Mucosa of rectum (tissue), 2 donors: Measurements from ENCODE around the gene MADD.
"Not testable (repeated sequence)": the region's sequence is repeated elsewhere in the genome, so short reads cannot be mapped to it uniquely, and the experiment has no call there.

Experiments used
- H3K27ac ChIP-seq, 2 donors: one replicate each; pipeline ENCODE4 v1.7.0; 2013; ENCODE audit warnings: inconsistent platforms in 2 of 2, low read depth in 2 of 2, low read length in 2 of 2
- H3K27me3 ChIP-seq, 2 donors: one replicate each; pipeline ENCODE4 v1.7.0; 2013; ENCODE audit warnings: low read length in 2 of 2; ENCODE audit not compliant: control insufficient read depth in 2 of 2, insufficient read depth in 2 of 2
- H3K36me3 ChIP-seq, 2 donors: one replicate each; pipeline ENCODE4 v1.7.0; 2013; ENCODE audit warnings: low read length in 2 of 2; ENCODE audit not compliant: control insufficient read depth in 2 of 2, insufficient read depth in 2 of 2
- H3K4me1 ChIP-seq, 2 donors: one replicate each; pipeline ENCODE4 v1.7.0; 2013; ENCODE audit warnings: low read length in 2 of 2, mild to moderate bottlenecking in 1 of 2; ENCODE audit not compliant: control insufficient read depth in 2 of 2, insufficient read depth in 2 of 2
- H3K4me3 ChIP-seq, 2 donors: one replicate each; pipeline ENCODE4 v1.7.0; 2013; ENCODE audit warnings: low read length in 2 of 2
- H3K9ac ChIP-seq, 2 donors: one replicate each; pipeline ENCODE4 v1.7.0; 2013; ENCODE audit warnings: low read length in 2 of 2, low read depth in 1 of 2, mild to moderate bottlenecking in 1 of 2
- H3K9me3 ChIP-seq, 2 donors: one replicate each; pipeline ENCODE4 v1.7.0; 2013; ENCODE audit warnings: low read length in 2 of 2; ENCODE audit not compliant: control insufficient read depth in 2 of 2
- donor health status: healthy.
- donor health status: Normal muscosa, but diverticular disease.

Gene MADD

GRCh38 chr11:47329431-47329986 lies 59.6 kb downstream of the MADD start:
- Histone ChIP-seq H3K9ac (no peak overlapping the region), H3K4me3 (no peak overlapping the region), H3K4me1 (peaks cover 10 to 18% of the 10 kb centered on the region in 2 donors), H3K9me3 (no peaks in the 10 kb centered on the region), H3K36me3 (peaks cover 34 to 53% of the 10 kb centered on the region in 2 donors), H3K27me3 (no peaks in the 10 kb centered on the region), H3K27ac (no peak overlapping the region)

GRCh38 chr11:47329987-47330931 lies 60.3 kb downstream of the MADD start:
- H3K4me3 ChIP-seq: no peak overlapping the region
- H3K9me3 ChIP-seq: no peaks in the 10 kb centered on the region
- no peak overlapping the region for H3K27ac ChIP-seq
- H3K27me3 ChIP-seq: no peaks in the 10 kb centered on the region
- no peak overlapping the region for H3K9ac ChIP-seq
- peaks cover 34 to 50% of the 10 kb centered on the region in 2 donors for H3K36me3 ChIP-seq
- peaks cover 10 to 18% of the 10 kb centered on the region in 2 donors for H3K4me1 ChIP-seq

DNA sequence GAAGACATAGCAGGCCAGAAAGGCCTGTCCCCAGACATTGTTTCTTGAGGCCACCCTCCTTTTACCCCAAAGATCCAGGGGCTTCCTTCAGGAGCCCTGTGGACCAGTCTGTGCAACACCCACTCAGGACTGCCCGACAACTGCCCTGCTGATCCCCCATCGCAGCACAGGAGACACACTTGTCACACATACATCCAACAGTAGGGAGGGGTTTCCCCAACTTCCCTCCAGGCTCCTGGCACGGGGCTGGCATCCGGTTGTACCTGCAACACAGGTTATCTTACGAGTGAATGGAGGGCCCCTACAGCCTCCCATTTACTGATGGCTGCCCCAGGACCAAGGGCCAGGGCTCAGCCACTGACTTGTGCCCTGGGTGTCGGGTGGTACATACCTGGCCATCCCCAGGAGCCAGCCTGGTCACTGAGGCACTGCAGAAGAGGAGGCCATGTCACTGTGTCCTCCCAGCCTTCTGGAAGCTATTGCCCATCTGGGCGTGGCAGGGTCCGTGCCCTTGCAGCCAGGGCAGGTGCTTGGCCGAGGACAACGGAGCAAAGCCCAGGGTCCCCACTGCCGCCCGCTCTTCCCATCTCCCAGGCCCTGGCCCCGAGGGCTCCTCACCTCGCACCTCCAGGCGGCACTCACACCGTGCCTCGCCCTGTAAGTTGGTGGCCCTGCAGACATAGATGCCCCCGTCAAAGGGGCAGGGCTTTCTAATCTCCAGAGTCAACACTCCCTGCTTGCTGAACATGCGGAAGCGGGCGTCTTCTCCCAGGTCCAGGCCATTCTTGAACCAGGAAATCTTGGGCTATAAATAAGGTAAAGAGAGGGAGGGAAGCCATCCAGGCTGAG lies 61.7 kb downstream of the MADD start:
- Histone ChIP-seq H3K4me3 (no peak overlapping the region), H3K27ac (peak overlapping the region; percentile 61 to 72), H3K9ac (peak overlapping the region in 1 of 2 donors; percentile 7), H3K4me1 (peaks cover 10 to 18% of the 10 kb centered on the region in 2 donors), H3K36me3 (peaks cover 28 to 36% of the 10 kb centered on the region in 2 donors), H3K27me3 (no peaks in the 10 kb centered on the region), H3K9me3 (no peaks in the 10 kb centered on the region)

- Histone ChIP-seq H3K4me1 (peaks cover 10 to 18% of the 10 kb centered on the region in 2 donors), H3K27ac (peak overlapping the region; percentile 52 to 61), H3K9me3 (no peaks in the 10 kb centered on the region), H3K9ac (no peak overlapping the region), H3K36me3 (peaks cover 22 to 30% of the 10 kb centered on the region in 2 donors), H3K4me3 (no peak overlapping the region), H3K27me3 (no peaks in the 10 kb centered on the region)
Observed at GRCh38 chr11:47332303-47332711, 62.4 kb downstream of the MADD start.

- Histone ChIP-seq H3K4me1 (peaks cover 10 to 18% of the 10 kb centered on the region in 2 donors), H3K4me3 (no peak overlapping the region), H3K9me3 (no peaks in the 10 kb centered on the region), H3K36me3 (peaks cover 20 to 24% of the 10 kb centered on the region in 2 donors), H3K9ac (no peak overlapping the region), H3K27ac (no peak overlapping the region), H3K27me3 (no peaks in the 10 kb centered on the region)
Observed at GRCh38 chr11:47332791-47333525, 63.0 kb downstream of the MADD start.

DNA sequence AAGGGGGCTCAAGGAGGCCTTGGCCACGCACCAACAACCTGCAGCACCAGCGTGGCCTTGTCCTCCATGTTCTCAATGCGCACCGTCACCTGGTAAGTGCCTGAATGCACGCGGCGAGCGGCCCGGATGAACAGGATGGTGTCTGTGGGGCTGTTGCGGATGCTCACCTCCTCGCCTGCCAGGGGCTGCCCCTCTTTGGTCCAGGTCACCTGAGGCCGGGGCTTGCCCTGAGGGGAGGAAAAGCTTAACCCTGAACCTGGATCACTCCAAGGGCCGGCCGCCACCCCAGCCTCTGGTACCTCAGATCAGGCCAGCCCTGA lies 63.6 kb downstream of the MADD start:
- Histone ChIP-seq H3K27ac (no peak overlapping the region), H3K36me3 (peaks cover 15 to 20% of the 10 kb centered on the region in 2 donors), H3K27me3 (no peaks in the 10 kb centered on the region)

GRCh38 chr11:47333886-47334443 lies 64.0 kb downstream of the MADD start:
- Histone ChIP-seq H3K9ac (no peak overlapping the region), H3K27ac (no peak overlapping the region), H3K4me1 (peaks cover 10 to 18% of the 10 kb centered on the region in 2 donors), H3K4me3 (no peak overlapping the region), H3K27me3 (no peaks in the 10 kb centered on the region), H3K9me3 (no peaks in the 10 kb centered on the region), H3K36me3 (peaks cover 10 to 15% of the 10 kb centered on the region in 2 donors)

More for the DNA sequence above, 63.6 kb downstream of the MADD start:
- no peak overlapping the region for H3K4me3 ChIP-seq
- H3K9ac ChIP-seq: no peak overlapping the region
- no peaks in the 10 kb centered on the region for H3K9me3 ChIP-seq
- peaks cover 10 to 18% of the 10 kb centered on the region in 2 donors for H3K4me1 ChIP-seq

GRCh38 chr11:47334699-47335411 lies 64.9 kb downstream of the MADD start:
- not testable (repeated sequence) for H3K9ac ChIP-seq, H3K36me3 ChIP-seq, H3K4me3 ChIP-seq, H3K27me3 ChIP-seq, H3K9me3 ChIP-seq, H3K27ac ChIP-seq
- H3K4me1 ChIP-seq: peaks cover 10 to 18% of the 10 kb centered on the region in 2 donors

DNA sequence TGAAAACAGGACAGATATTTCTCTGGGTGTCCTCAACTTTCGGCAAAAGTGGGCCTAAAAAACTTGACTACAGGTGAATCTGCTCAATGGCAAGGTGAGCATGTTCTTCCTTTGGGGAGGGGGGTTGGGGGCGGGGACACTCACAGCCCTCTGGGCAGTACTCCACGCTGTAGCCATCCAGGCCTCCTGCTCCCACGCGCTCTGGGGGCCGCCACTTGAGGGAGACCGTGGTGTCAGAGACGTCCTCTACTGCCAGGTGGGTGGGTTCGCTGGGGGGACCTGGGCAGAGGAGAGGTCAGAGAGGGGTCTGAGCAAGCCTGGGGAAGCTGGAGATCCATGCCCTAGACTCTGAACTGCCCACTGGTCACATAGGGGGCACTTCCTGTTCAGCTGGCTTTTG lies 65.8 kb downstream of the MADD start:
- H3K27ac ChIP-seq: no peak overlapping the region
- peaks cover 10 to 16% of the 10 kb centered on the region in 2 donors for H3K4me1 ChIP-seq
- no peaks in the 10 kb centered on the region for H3K27me3 ChIP-seq
- H3K4me3 ChIP-seq: no peak overlapping the region
- H3K36me3 ChIP-seq: no peaks in the 10 kb centered on the region
- no peaks in the 10 kb centered on the region for H3K9me3 ChIP-seq
- H3K9ac ChIP-seq: no peak overlapping the region
